ENCODE results near the gene CRLF1. TPM values are rescaled to one million over a fixed set of nuclear protein-coding genes. Genes with fewer than 3 reads are reported as not detected.
A peak's percentile ranks its signal among the peaks of the same experiment; 100 is the strongest.

The CRLF1 gene
- total RNA-seq, 4 donors from 2014 or later, result 14.9 to 61.6 (median 35.3) TPM

DNA sequence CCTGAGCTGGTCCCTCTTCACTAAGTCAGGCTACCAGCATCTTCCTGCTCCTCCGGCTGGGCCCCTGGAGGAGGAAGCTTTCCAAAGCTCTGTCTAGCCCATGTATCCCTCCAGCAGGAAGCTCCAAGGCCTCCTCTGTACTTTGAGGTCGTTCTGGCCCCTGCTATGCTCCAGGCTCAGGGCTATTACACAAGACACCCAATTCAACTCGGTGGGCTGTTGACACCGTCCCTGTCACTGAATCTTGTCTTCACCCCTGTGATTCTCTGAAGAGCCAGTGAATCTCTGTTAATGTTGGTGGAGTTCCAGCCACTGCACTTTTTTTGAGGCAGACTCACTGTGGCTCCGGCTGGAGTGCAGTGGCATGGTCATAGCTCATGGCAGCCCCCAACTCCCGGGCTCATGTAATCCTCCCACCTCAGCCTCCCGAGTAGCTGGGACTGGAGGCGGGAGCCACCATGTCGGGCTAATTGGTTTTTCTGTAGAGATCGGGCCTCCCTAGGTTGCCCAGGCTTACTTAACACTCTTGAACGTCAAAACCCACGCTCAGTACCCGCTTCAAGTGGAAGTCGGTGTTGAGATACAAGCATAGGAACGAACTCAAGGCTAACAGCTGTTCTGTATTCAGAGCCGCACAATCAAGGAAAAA is 18.5 kb downstream of the CRLF1 start:
- in situ Hi-C loops (cut with MboI; ENCODE audit: low sequenced_read_pairs in 4 of 4), result loop anchor here in 1 of 4 donors (25.0 kb wide), 1 partner anchor 249 kb away; the partner anchor contains the start of gene UPF1
- Histone ChIP-seq H3K4me3 (peak overlapping the region; percentile 67 to 100 (median 88)), H3K36me3 (peaks cover 0 to 12% of the 10 kb centered on the region in 2 donors), H3K4me1 (peaks cover 16 to 19% of the 10 kb centered on the region in 2 donors), H3K27me3 (no peaks in the 10 kb centered on the region), H3K9me3 (no peaks in the 10 kb centered on the region), H3K27ac (peak overlapping the region; percentile 84 to 96 (median 94))
- intact Hi-C loops (cut with DNase I; ENCODE audit: low total_unique reads), result loop anchor here (2.0 kb wide), 2 partner anchors 91 to 137 kb away; no protein-coding TSS in a partner anchor
- ATAC-seq, result peak in 1 of 2 donors; percentile 23
- TF ChIP-seq, protein P1, sequence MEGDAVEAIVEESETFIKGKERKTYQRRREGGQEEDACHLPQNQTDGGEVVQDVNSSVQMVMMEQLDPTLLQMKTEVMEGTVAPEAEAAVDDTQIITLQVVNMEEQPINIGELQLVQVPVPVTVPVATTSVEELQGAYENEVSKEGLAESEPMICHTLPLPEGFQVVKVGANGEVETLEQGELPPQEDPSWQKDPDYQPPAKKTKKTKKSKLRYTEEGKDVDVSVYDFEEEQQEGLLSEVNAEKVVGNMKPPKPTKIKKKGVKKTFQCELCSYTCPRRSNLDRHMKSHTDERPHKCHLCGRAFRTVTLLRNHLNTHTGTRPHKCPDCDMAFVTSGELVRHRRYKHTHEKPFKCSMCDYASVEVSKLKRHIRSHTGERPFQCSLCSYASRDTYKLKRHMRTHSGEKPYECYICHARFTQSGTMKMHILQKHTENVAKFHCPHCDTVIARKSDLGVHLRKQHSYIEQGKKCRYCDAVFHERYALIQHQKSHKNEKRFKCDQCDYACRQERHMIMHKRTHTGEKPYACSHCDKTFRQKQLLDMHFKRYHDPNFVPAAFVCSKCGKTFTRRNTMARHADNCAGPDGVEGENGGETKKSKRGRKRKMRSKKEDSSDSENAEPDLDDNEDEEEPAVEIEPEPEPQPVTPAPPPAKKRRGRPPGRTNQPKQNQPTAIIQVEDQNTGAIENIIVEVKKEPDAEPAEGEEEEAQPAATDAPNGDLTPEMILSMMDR (IDR thresholded peaks at IDR 0.05 in 4 of 5, conservative IDR thresholded peaks at IDR 0.05 in 1 of 5), result no peak
- no peak for DNase-seq

DNA sequence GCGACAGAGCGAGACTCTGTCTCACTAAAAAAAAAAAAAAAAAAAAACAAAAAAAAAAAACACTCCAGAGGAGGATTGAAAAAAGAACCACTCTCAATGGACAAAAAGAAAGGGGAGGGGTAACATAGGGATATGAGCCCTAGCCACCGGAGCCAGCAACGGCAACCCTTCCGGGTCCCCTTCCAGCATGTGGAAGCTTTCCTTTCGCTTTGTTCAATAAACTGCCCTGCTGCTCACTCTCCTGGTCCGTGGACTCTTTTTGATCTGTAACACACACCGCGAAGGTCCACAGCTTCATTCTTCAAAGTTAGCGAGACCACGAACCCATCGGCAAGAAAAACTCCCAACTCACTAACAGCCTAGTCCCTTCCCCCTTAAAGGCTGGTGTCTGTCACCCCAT is 19.0 kb downstream of the CRLF1 start:
- DNase-seq, result no peak
- intact Hi-C loops (cut with DNase I; ENCODE audit: low total_unique reads), result no loop called here
- no peaks in the 10 kb centered on the region for H3K9me3 ChIP-seq
- peaks cover 16 to 19% of the 10 kb centered on the region in 2 donors for H3K4me1 ChIP-seq
- in situ Hi-C loops (cut with MboI; ENCODE audit: low sequenced_read_pairs in 4 of 4), result loop anchor here in 1 of 4 donors (25.0 kb wide), 1 partner anchor 250 kb away; the partner anchor contains the start of gene UPF1
- no peak overlapping the region for H3K4me3 ChIP-seq
- H3K27me3 ChIP-seq, result no peaks in the 10 kb centered on the region
- TF ChIP-seq, protein P1 (IDR thresholded peaks at IDR 0.05 in 4 of 5, conservative IDR thresholded peaks at IDR 0.05 in 1 of 5), result no peak
- TF ChIP-seq POLR2A (IDR thresholded peaks at IDR 0.05), result no peak
- H3K36me3 ChIP-seq, result peaks cover 0 to 12% of the 10 kb centered on the region in 2 donors
- peak overlapping the region; percentile 84 to 96 (median 94) for H3K27ac ChIP-seq
- ATAC-seq, result no peak

DNA sequence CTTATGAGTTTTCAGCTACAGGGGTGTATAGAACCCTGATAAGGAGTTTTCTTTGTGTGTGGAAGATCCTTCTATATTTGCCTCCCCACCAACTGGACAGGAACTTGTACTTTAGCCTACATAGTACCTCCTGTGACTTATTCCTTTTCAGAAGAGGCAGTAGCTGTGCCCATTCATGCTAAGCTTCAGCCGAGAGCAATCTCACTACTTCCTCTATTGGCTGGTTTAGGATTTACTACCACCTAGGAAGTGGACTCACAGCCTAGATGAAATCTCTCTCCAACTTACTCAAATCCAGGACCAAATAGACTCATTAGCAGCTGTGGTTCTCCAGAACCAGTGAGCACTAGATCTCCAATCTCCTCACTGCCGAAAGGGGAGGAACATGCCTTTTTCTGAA is 20.3 kb downstream of the CRLF1 start:
- H3K9me3 ChIP-seq, result no peaks in the 10 kb centered on the region
- in situ Hi-C loops (cut with MboI; ENCODE audit: low sequenced_read_pairs in 4 of 4), result loop anchor here in 1 of 4 donors (25.0 kb wide), 1 partner anchor 251 kb away; the partner anchor contains the start of gene UPF1
- H3K4me1 ChIP-seq, result peaks cover 16 to 19% of the 10 kb centered on the region in 2 donors
- intact Hi-C loops (cut with DNase I; ENCODE audit: low total_unique reads), result no loop called here
- peaks cover 0 to 10% of the 10 kb centered on the region in 2 donors for H3K36me3 ChIP-seq
- no peaks in the 10 kb centered on the region for H3K27me3 ChIP-seq
- ATAC-seq (no peak), DNase-seq (no peak)
- TF ChIP-seq POLR2A (IDR thresholded peaks at IDR 0.05), result no peak
- TF ChIP-seq, protein P1 (IDR thresholded peaks at IDR 0.05 in 4 of 5, conservative IDR thresholded peaks at IDR 0.05 in 1 of 5), result no peak
- H3K4me3 ChIP-seq, result no peak overlapping the region
- H3K27ac ChIP-seq, result no peak overlapping the region

DNA sequence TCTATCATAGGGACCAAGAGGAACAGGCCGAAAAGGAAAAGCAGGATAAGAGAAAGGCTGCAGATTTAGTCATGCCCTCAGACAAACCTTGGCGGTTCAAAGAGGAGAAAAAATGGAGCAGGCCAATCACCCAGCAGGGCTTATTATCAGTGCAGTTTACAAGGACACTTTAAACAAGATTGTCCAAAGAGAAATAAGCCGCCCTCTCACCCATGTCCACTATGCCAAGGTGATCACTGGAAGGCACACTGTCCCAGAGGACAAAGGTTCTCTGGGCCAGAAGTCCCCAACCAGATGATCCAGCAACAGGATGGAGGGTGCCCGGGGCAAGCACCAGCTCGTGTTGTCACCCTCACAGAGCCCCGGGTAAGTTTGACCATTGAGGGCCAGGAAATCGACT is 26.3 kb downstream of the CRLF1 start:
- Histone ChIP-seq H3K9me3 (no peaks in the 10 kb centered on the region), H3K27me3 (no peaks in the 10 kb centered on the region), H3K36me3 (peaks cover 0 to 24% of the 10 kb centered on the region in 2 donors), H3K4me1 (no peaks in the 10 kb centered on the region), H3K27ac (no peak overlapping the region), H3K4me3 (no peak overlapping the region)
- in situ Hi-C loops (cut with MboI; ENCODE audit: low sequenced_read_pairs in 4 of 4) (loop anchor here in 1 of 4 donors (25.0 kb wide), 1 partner anchor 257 kb away; the partner anchor contains the start of gene UPF1), intact Hi-C loops (cut with DNase I; ENCODE audit: low total_unique reads) (no loop called here)
- no peak for ATAC-seq
- DNase-seq, result no peak
- TF ChIP-seq POLR2A (IDR thresholded peaks at IDR 0.05), result no peak
- TF ChIP-seq, protein P1 (IDR thresholded peaks at IDR 0.05 in 4 of 5, conservative IDR thresholded peaks at IDR 0.05 in 1 of 5), result no peak

Data from gastrocnemius medialis (tissue), 4 donors.